Activated naive CD4-positive, alpha-beta T cell treated with Interleukin-2 at 50 U/mL for 16 hours (primary cell): Measurements from ENCODE around the gene MAK.
"Not testable (repeated sequence)": the region's sequence is repeated elsewhere in the genome, so short reads cannot be mapped to it uniquely, and the experiment has no call there.

ENCODE experiments used
- DNase-seq: peaks from one replicate; pipeline ENCODE4 v3.0.0-alpha.2; 2020

Gene MAK, protein sequence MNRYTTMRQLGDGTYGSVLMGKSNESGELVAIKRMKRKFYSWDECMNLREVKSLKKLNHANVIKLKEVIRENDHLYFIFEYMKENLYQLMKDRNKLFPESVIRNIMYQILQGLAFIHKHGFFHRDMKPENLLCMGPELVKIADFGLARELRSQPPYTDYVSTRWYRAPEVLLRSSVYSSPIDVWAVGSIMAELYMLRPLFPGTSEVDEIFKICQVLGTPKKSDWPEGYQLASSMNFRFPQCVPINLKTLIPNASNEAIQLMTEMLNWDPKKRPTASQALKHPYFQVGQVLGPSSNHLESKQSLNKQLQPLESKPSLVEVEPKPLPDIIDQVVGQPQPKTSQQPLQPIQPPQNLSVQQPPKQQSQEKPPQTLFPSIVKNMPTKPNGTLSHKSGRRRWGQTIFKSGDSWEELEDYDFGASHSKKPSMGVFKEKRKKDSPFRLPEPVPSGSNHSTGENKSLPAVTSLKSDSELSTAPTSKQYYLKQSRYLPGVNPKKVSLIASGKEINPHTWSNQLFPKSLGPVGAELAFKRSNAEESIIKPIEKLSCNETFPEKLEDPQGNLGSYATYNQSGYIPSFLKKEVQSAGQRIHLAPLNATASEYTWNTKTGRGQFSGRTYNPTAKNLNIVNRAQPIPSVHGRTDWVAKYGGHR

DNA sequence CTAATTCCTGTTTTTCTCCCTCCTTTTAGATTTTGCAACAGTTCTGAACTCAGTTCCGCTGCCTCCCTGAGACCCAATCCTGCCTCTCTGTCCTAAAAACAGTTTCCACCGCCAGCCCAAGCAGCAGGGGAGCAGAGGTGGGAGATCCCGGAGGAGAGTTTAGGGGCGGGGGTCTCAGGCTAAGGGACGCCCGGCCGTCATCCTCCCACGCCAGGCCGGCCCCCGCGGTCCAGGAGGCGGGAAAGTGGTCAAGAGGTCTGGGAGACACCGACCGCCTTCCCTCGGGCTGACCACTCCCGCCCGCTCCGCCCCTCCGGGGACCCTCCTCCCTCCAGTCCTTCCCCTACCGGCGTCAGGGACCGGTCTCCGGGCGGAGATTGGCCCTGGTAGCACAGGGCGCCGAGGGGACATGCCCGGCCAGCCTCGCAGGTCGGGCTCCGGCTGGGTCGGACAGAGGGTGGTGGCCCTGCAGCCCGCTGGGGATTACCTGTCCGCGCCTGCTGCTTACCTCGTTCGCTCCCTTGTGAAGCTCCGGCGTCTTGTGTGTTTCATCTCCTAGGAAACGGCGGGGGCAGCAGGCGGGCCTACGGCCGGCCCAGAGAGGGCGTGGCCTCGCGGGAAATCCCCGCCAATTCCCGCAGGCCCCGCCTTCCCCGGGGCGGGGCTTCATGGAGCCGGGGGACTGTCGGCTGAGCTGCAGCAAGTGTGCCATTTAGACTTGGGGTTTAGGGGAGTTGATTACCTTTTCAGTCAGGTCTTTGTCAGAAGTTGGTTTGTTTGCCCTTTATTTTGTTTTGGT is at the start of gene MAK:
TSS of gene MAK (minus strand) at position 545 of the 799 bp plus-strand sequence. CDS start 7,891 bp downstream, outside the sequence.
- peak; percentile 87 for DNase-seq

DNA sequence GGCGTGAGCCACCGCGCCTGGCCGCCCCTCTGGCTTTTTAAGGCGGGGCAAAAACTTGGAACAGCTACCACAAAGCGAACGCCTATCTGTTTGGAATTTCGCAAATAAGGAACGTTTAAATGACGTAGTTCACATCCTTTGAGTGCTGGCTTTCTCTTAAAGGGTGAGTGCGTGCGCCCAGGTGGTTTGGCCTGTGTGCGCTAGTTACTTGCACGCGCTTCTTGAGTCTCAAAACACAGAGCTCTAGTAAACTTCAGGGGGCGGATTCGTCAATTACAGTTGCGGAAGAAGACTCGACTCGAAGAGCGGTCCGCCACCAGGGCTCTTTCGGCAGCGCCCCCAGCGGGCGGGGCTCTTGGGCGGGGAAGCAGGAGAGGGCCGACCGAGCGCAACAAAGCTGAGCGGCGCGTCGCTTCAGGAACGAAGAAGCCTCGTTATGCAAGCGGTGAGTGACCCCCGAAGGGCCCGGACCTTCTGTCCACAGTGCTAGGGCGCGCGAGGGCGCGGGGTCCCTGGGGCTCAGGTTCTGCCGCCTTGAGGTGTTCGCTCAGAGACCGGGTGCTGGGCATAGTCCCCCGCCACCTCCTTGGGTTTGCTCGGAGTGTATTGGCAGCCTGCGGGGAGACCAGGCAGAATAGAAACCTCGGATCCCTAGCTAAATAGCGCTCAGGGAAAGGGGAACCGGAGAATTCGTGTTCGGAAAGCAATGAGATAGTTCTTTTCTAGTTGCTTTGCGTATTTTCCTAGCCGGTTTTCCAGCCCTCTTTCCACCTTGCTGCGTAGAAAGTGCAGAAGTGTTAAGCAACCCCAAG is 48.6 kb upstream of the MAK start, which contains the start of gene SYCP2L:
TSS of gene SYCP2L (plus strand) at position 362 of the 812 bp plus-strand sequence. CDS start at position 437, 75 bp downstream.
- DNase-seq: no peak

- DNase-seq: not testable (repeated sequence)
Observed at GRCh38 chr6:10886365-10886690, 48.0 kb upstream of the MAK start.

- DNase-seq: no peak
Observed at GRCh38 chr6:10884245-10884972, 46.1 kb upstream of the MAK start.

DNA sequence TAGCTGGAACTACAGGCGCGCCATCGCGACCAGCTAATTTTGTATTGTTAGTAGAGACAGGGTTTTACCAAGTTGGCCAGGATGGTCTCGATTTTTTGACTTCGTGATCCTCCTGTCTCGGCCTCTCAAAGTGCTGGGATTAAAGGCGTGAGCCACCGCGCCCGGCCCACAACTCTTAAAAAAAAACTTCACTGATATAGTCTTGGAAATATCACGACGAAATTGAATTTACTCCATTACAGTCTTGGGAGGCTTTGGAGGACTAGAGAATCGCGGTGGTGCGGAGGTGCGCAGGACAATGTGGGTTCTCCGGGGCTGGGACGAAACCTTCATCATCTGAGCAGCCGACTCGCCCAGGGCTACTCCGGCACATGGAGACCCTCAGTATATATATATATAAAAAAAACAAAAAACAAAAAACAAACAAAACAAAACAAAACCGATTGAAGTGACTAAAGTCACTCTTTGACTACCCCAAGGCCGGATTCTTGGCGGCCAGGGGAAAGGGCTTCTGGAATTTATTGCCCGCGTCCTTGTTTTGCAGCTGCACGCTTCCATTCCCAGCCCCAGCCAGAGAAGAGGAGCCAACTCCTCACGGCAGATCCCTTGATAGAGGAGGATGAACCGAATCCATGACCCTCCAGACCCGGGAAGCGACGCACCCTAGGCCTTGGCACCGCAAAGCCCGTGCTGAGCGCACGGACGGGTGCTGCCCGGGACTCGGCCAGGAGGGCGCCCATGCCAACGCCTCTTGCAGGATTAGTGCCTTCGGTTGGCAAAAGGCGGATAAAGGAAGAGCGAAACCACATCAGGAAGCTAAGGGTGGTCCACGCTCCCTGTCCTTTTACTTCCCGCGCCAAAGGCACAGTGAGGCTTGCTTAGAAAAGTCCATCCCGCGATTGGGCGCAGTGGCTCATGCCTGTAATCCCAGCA is 45.2 kb upstream of the MAK start:
- no peak for DNase-seq

- DNase-seq: no peak
Observed at GRCh38 chr6:10882657-10883171, 44.4 kb upstream of the MAK start.

DNA sequence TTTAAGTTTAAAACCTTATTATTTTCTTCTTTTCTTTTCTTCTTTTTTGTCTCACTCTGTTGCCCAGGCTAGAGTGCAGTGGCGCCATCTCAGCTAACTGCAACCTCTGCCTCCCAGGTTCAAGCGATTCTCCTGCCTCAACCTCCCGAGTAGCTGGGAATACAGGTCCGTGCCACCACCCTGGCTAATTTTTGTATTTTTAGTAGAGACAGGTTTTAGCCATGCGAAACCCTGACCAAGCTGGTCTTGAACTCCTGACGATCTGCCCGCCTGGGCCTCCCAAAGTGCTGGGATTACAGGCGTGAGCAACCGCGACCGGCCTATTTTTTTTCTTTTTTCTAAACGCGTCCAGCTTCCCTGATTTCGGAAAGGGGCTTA is 43.9 kb upstream of the MAK start:
- DNase-seq: not testable (repeated sequence)

DNA sequence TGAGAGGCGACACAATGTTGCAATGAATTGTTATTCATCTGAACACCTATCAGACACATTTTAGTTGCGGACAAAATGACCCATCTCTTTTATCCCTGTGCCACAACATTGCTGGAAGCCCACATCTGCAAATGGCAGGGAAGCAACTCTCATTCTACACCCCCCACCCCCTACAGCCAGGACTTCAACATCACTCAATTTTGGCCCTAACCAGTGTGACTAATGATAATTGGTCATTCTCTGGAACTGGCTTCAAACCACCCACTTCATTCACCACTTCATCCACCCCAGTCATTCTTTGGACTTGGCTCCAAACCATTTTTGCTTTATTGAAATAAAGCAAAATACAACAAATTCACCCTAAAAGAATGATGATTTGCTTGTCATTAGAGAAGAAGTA is 42.0 kb upstream of the MAK start:
- DNase-seq: no peak

- DNase-seq: no peak
Observed at GRCh38 chr6:10877871-10878270, 39.5 kb upstream of the MAK start.

DNA sequence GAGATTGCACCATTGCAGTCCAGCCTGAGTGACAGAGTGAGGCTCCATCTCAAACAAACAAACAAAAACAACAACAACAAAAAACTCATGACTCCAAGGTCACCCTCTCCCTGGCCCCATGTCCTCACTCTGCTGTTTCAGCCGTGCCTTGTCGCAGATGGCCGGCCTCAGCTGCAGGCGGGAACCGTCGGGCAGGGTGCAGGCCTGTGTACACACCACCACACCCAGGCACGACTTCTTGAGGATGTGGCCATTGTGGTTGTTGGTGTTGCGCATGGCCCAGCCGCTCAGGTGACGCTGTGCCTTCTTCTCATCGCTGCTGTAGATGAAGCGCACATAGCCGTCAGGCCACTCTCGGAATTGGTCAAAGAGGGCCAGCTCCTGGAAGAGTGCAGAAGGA is 38.7 kb upstream of the MAK start:
- no peak for DNase-seq

DNA sequence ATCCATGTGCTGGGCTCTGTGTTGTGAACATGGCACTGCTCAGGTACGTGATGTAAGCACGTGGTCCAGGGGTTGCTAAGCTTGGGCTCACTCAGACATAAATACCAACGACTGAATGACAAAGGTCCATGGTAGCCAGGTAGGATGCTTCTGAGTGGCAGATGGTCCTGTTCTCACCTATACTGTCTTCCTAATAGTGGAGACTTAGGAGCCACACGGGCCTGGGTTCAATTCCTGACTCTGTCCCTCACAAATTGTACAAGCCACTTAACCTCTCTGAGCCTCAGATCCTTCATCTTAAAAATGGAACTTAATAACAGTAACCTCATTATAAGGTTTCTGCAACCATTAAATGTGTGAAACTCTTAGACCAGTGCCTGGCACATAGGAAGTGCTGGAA is 36.7 kb upstream of the MAK start:
- no peak for DNase-seq

GRCh38 chr6:10874207-10874606 is 35.9 kb upstream of the MAK start:
- DNase-seq: no peak

GRCh38 chr6:10873374-10873773 is 35.0 kb upstream of the MAK start:
- no peak for DNase-seq

DNA sequence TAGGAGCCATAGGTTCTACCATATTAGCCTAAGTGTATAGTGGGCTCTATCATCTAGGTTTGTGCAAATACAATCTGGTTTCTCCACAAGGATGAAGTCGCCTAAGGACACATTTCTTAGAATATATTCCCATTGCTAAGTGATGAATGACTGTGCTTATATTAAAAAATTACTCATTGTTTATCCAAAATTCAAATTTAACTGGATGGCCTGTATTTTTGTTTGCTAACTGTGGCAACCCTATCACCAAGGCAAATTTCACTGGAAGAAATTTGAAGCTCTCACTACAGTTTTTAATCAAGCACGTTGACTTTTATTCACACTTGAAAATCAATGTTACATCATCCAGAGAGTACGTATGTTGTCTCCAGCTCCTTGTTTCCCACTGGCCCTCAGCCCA is 29.6 kb upstream of the MAK start:
- DNase-seq: no peak

DNA sequence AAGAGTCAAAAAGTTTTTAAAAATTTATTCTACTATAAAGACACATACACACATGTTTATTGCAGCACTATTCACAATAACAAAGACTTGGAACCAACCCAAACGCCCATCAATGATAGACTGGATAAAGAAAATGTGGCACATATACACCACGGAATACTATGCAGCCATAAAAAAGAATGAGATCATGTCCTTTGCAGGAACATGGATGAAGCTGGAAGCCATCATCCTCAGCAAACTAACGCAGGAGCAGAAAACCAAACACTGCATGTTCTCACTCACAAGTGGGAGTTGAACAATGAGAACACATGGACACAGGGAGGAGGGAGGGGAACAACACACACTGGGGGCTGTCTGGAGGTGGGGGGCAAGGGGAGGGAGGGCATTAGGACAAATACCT is 28.4 kb upstream of the MAK start:
- DNase-seq: not testable (repeated sequence)

DNA sequence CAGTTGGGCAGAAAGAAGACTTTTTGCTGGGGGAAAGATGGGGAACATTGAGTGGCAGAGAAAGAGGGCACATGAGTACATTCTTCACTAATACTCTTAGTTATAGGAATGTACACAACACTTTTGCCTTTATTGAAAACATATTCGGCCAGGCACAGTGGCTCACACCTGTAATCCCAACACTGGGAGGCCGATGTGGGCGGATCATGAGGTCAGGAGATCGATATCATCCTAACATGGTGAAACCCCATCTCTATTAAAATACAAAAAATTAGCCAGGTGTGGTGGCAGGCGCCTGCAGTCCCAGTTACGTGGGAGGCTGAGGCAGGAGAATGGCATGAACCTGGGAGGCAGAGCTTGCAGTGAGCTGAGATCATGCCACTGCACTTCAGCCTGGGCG is 24.7 kb upstream of the MAK start:
- DNase-seq: not testable (repeated sequence)

DNA sequence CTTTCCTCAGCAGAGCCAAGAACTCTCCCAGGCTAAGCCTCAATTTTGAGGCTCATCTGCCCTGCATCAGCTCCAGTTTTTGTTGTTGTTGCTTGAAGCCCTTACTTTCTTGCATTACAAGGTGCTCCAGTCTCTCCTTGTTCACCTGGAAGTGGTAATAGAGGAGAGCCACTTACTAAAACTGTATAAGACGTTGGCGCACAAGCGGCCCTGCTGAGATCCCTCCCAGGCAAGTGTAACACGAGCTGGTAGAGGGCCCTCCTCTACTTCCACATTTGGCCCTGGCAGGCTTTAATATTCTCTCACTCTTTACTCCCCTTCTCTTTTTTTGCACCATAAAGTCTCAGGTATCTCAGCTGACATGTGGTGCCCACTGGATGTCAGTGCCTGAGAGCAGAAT is 24.0 kb upstream of the MAK start:
- no peak for DNase-seq

- DNase-seq: no peak
Observed at GRCh38 chr6:10861086-10861485, 22.7 kb upstream of the MAK start.

GRCh38 chr6:10857259-10857658 is 18.9 kb upstream of the MAK start:
- DNase-seq: no peak

GRCh38 chr6:10854922-10855632 is 16.7 kb upstream of the MAK start:
- DNase-seq: no peak
